Heart left ventricle (tissue), 16 donors: Measurements from ENCODE around the gene TXK. TPM values are rescaled to one million over a fixed set of nuclear protein-coding genes. Genes with fewer than 3 reads are reported as not detected.

ENCODE experiments used
- ATAC-seq, 4 donors: fragments of 200-7000 bp; cut with Tn5 transposase; one replicate each; pipeline ENCODE4 v1.9.1; 2020 to 2022; ENCODE audit warnings: moderate library complexity in 4 of 4, mild to moderate bottlenecking in 3 of 4, moderate number of reproducible peaks in 1 of 4
- DNase-seq, 5 donors: peaks; one replicate each; pipeline ENCODE4 v3.0.0-alpha.2; 2020
- H3K27ac ChIP-seq, 12 donors: fragments of 200-600 bp; sonication (generic) in 4 of 12; one replicate each; pipeline versions ENCODE4 v1.5.0 to v1.8.0; 2016 to 2022; ENCODE audit warnings: mild to moderate bottlenecking in 2 of 12
- H3K27me3 ChIP-seq, 9 donors: fragments of 200-600 bp; sonication (generic) in 2 of 9; one replicate each; pipeline versions ENCODE4 v1.5.1 to v1.8.0; 2016 to 2022; ENCODE audit warnings: mild to moderate bottlenecking in 3 of 9
- H3K36me3 ChIP-seq, 9 donors: fragments of 200-600 bp; sonication (generic) in 2 of 9; one replicate each; pipeline versions ENCODE4 v1.5.0 to v1.8.0; 2018 to 2022; ENCODE audit warnings: mild to moderate bottlenecking in 2 of 9
- H3K4me1 ChIP-seq, 12 donors: fragments of 200-600 bp; sonication (generic) in 4 of 12; one replicate each; pipeline versions ENCODE4 v1.5.0 to v1.8.0; 2016 to 2022; ENCODE audit warnings: mild to moderate bottlenecking in 3 of 12
- H3K4me3 ChIP-seq, 12 donors: fragments of 200-600 bp; sonication (generic) in 4 of 12; one replicate each; pipeline versions ENCODE4 v1.5.0 to v1.8.0; 2017 to 2022; ENCODE audit warnings: mild to moderate bottlenecking in 9 of 12, moderate library complexity in 4 of 12
- H3K9me3 ChIP-seq, 12 donors: fragments of 200-600 bp; sonication (generic) in 4 of 12; one replicate each; pipeline versions ENCODE4 v1.5.0 to v1.8.0; 2016 to 2022; ENCODE audit warnings: mild to moderate bottlenecking in 1 of 12
- CTCF ChIP-seq, 12 donors: fragments of 200-600 bp; sonication (generic) in 4 of 12; IDR thresholded peaks; one replicate each; pipeline versions ENCODE4 v1.5.0 to v1.8.0; 2018 to 2022; ENCODE audit warnings: antibody characterized with exemption in 12 of 12, mild to moderate bottlenecking in 5 of 12
- POLR2A ChIP-seq, 2 donors: fragments of 450-650 bp; IDR thresholded peaks; one replicate each; pipeline ENCODE4 v1.6.1; 2017; ENCODE audit warnings: antibody characterized with exemption in 2 of 2, mild to moderate bottlenecking in 2 of 2, moderate library complexity in 2 of 2
- WGBS, 4 donors: extraction: QIAGEN DNeasy Blood & Tissue Kit in 2 of 4; methylation state at CpG; one replicate each; pipeline versions ENCODE4 v1.1.5 to v1.1.7; 2013 to 2018; 5-methylcytosine and 5-hydroxymethylcytosine counted together
- intact Hi-C, 10 donors: fragments of 100-400 bp; cut with DNase I; formaldehyde crosslinking; loops; one replicate each; pipeline versions ENCODE4 v1.11.1 to v1.14.2; 2022
- polyA plus RNA-seq, 2 donors: library from polyadenylated mRNA; stranded (reverse); fragments of 200-250 nt; gene quantifications; one replicate each; pipeline ENCODE4 v1.2.3, GENCODE V29; 2013
- total RNA-seq, 9 donors: library from RNA; depleted of rRNA in 2 of 9; stranded (reverse); fragments of >200 nt in 2 of 9; fragmentation: NEBNext Ultra II Directional in 3 of 9; extraction: Animal tissue kit (Norgen Biotek cat#: 25700) in 3 of 9; gene quantifications; one replicate each; pipeline versions ENCODE4 v1.1.0 to v1.2.4, GENCODE V29; 2016 to 2023
- donor health status: ischemic (EF 13 %, LVEDD 7.1; RV severe dilation, severe dysfunction).
- donor health status: healthy with polysubstance abuse.
- donor health status: DM: no; HTN: yes; CAD: no.
- donor health status: DM: no; HTN: no; CAD: no.
- donor health status: ischemic (EF 25% LVEDD 6.9; RV normal size, moderate dysfunction).
- donor health status: ischemic (EF 25% LVEDD 5.7; RV mildly dilated, moderate dysfunction).
- donor health status: healthy.
- donor health status: DM: yes; HTN: yes; CAD: no.
- donor health status: ischemic (EF 35%, LVEDD 5.7; RV mildly dilated, moderate dysfunction).
- donor health status: nonischemic (EF 11% LVEDD 7.7; RV severe dilation, severe dysfunction).
- donor health status: DM: yes; HTN: yes; CAD: no.
- donor health status: PGD.
- donor health status: ischemic (EF 29% LVEDD 5.4; RV normal size, mild dysfunction).
- donor health status: nonischemic (EF 23%, LVEDD 6.1; RV moderate dilation, normal function).

TXK gene
- total and polyA plus RNA-seq, 11 donors = 0.18 to 3.3 (median 0.51) TPM; not detected in 1

- H3K4me3 ChIP-seq = no peak overlapping the region
- H3K36me3 ChIP-seq = no peaks in the 10 kb centered on the region
- ATAC-seq (no peak), DNase-seq (no peak)
- no peaks in the 10 kb centered on the region for H3K27me3 ChIP-seq
- intact Hi-C loops = loop anchor here in 4 of 10 donors (5.0 to 10.0 kb wide), 4 partner anchors 146 to 416 kb away; no protein-coding TSS in a partner anchor
- TF ChIP-seq POLR2A (IDR thresholded peaks at IDR 0.05) = no peak
- TF ChIP-seq CTCF (IDR thresholded peaks at IDR 0.05) = no peak
- 63 to 85% (median 69%) methylated on average over 1 of the region's 1 CpG for WGBS, 4 donors
- no peaks in the 10 kb centered on the region for H3K9me3 ChIP-seq
- no peak overlapping the region for H3K27ac ChIP-seq
- no peaks in the 10 kb centered on the region for H3K4me1 ChIP-seq
Measured at GRCh38 chr4:48081196-48081595, 52.9 kb downstream of the TXK start.

- H3K4me3 ChIP-seq = no peak overlapping the region
- no peak overlapping the region for H3K27ac ChIP-seq
- no peaks in the 10 kb centered on the region for H3K27me3 ChIP-seq
- intact Hi-C loops = loop anchor here in 4 of 10 donors (5.0 to 10.0 kb wide), 4 partner anchors 145 to 415 kb away; no protein-coding TSS in a partner anchor
- TF ChIP-seq POLR2A (IDR thresholded peaks at IDR 0.05) (no peak), CTCF (IDR thresholded peaks at IDR 0.05) (no peak)
- WGBS, 4 donors = 74 to 90% (median 87%) methylated on average over 3 of the region's 3 CpGs
- ATAC-seq (no peak), DNase-seq (no peak)
- no peaks in the 10 kb centered on the region for H3K9me3 ChIP-seq
- H3K36me3 ChIP-seq = no peaks in the 10 kb centered on the region
- H3K4me1 ChIP-seq = no peaks in the 10 kb centered on the region
Measured at GRCh38 chr4:48079972-48080391, 54.1 kb downstream of the TXK start.

GRCh38 chr4:48078862-48079655, 55.0 kb downstream of the TXK start:
- DNase-seq = no peak
- Histone ChIP-seq H3K9me3 (no peaks in the 10 kb centered on the region), H3K4me3 (no peak overlapping the region), H3K36me3 (no peaks in the 10 kb centered on the region), H3K27me3 (no peaks in the 10 kb centered on the region), H3K4me1 (no peaks in the 10 kb centered on the region), H3K27ac (no peak overlapping the region)
- 65 to 76% (median 71%) methylated on average over 5 of the region's 5 CpGs for WGBS, 4 donors
- intact Hi-C loops = no loop called here
- no peak for ATAC-seq
- TF ChIP-seq POLR2A (IDR thresholded peaks at IDR 0.05) (no peak), CTCF (IDR thresholded peaks at IDR 0.05) (no peak)

- H3K36me3 ChIP-seq = no peaks in the 10 kb centered on the region
- WGBS, 4 donors = 88 to 95% (median 92%) methylated on average over 2 of the region's 2 CpGs
- no peaks in the 10 kb centered on the region for H3K4me1 ChIP-seq
- DNase-seq (no peak), ATAC-seq (no peak)
- no peaks in the 10 kb centered on the region for H3K27me3 ChIP-seq
- intact Hi-C loops = no loop called here
- TF ChIP-seq CTCF (IDR thresholded peaks at IDR 0.05) (no peak), POLR2A (IDR thresholded peaks at IDR 0.05) (no peak)
- H3K4me3 ChIP-seq = no peak overlapping the region
- H3K9me3 ChIP-seq = no peaks in the 10 kb centered on the region
- no peak overlapping the region for H3K27ac ChIP-seq
Measured at GRCh38 chr4:48078425-48078824, 55.6 kb downstream of the TXK start.
